ENCODE results near the gene TTC7B.
"Not testable (repeated sequence)": the region's sequence is repeated elsewhere in the genome, so short reads cannot be mapped to it uniquely, and the experiment has no call there.

The TTC7B gene

GRCh38 chr14:90538716-90539495 lies 277.3 kb downstream of the TTC7B start:
- no peak for DNase-seq

GRCh38 chr14:90538095-90538494 lies 278.1 kb downstream of the TTC7B start:
- DNase-seq = no peak

- peak in 1 of 2 experiments; percentile 62 for DNase-seq
Observed at GRCh38 chr14:90536511-90537191, 279.6 kb downstream of the TTC7B start.

GRCh38 chr14:90536092-90536491 lies 280.1 kb downstream of the TTC7B start:
- peak in 1 of 2 experiments; percentile 62 for DNase-seq

DNA sequence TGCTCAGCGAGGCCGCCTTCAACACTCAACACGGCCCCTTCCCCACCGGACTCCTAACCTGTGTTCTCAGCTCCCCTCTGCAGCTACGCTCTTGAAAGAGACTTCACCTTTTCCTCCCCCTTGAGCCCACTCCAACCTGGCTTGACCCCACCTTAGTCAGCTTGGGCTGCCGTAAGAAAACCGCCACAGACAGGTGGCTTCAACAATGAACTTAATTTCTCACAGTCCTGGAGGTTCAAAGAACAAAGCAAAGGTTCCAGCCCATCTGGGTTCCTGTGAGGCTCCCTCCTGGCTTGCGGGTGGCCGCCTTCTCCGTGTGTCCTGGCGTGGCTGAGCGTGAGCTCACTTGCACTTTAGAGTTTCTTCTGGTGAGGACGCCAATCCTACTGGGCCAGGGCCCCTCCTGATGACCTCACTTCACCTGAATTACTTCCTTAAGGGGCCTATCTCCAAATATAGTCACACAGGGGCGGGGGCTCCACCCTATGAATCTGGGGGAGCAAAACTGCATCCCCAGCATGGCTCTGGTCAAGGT lies 280.6 kb downstream of the TTC7B start:
- no peak for DNase-seq

DNA sequence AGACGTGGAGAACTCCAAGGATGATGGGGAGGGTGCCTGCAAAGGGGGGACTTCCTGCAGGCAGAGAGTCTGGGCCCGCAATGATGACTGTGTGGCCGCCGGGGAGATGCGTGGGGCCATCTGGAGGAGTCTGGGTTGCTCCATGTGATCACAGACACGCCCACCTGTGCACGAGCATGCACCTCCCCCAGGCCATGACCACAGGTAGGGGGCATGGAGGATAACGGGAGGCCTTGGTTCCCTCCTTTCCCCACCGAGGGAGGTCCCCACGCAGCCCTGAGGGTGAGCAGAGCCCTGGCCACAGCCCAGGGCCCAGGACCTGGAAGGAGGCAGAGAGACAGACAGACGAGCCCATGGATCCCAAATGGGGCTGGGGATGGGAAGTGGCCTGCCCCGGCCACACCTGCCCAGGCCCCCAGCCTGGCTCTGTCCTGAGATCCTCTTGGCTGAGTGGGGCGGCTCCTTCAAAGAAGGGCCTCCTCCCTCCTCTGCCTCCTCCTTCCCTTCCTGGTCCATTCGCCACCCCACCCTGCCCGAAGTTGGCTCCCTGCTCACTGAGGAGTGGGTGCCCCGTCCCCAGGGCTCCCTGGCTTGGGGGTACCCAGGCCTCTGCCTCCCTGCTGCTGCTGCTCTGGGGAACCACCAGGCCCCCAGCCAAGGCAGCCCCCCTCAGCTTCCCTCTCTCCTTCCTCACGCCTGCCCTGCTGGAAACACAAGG lies 281.2 kb downstream of the TTC7B start:
- no peak for DNase-seq

DNA sequence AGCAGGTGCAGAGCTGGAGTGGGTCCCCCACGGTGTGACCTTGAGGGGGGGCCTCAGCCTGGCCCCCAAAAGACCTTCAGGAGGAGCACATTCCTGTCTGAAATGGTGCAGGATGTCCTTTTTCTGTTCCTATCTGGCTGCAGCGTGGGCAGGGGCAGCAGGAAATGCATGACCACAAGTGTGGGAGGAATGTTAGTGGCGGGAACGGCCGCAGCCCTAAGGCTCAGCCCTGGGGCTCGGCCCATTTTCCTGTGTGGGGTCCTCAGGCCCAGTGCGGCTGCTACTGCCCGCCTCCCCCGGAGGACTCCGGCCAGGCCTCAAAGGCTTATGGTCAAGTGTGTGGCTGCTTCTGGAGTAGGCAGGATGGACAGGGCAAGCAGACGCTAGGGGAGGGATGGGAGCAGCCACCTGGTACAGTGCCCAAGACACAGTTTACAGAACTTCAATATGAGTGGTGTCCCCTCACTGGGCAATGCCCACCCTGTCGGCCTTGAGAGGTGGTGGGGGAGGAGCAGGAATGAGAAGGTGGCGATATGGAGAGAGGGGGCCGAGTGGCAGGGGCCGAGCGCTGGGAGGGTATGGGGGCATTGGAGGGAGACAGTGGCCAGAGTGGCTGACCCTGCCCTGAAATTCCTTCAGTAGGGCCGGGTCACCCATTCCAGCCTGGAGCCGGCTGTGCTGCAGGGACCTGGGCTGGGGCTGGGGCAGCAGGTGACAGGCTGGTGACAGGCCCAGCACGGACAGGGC lies 282.0 kb downstream of the TTC7B start:
- no peak for DNase-seq

DNA sequence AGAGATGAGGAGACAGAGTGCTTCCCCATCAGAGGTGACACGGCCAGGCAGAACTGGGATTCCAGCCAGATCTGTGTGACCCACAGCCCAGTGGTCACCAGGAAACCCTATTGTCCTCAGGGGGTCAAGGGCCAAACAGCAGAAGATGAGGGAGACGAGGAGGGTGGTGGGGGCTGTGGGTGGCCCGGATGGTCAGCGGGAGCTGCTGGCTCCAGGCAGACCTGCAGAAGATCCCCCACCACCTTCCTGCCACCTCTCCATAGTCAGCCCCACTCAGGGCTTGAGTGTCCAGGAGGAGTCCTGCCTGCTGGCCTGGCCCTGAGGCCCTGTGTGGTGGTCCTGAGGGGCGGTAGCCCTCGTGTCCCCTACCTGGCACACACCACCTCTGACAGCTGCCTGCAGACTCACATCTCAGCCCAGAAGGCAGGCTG lies 282.6 kb downstream of the TTC7B start:
- DNase-seq = no peak

DNA sequence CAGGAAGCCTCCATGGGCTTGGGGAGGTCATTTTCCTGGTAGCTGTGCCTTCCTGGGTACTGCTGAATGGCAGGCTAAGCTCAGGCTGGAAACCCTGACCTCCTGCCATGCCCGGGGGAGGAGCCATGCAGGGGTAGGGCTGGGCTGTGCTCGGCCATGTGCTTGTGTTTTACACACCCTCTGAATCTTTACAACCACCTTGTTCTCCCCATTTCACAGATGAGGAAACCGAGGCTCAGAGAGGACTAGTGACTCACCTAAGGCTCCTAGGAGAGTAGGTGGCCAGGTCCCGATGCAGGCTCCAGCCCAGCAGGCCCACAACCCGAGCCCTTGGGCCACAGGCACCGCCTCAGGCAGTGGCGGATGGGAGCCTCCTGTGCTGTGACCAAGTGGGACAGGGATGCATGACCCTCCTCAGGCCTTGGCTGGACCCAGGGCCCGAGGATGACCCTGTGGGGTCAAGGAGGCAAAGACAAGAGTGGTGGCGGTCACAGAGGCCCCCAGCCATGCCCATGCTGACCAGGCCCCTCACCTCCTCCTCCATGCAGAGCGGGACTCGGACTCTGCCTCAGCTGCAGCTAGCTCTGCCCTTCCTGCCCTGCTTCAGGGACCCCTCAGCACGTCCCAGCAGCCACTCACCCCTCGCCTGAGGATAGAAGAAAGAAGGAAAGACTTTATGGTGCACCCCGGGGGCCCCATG lies 283.3 kb downstream of the TTC7B start:
- no peak for DNase-seq

- peak; percentile 57 to 69 for DNase-seq
Observed at GRCh38 chr14:90531497-90531896, 284.7 kb downstream of the TTC7B start.

DNA sequence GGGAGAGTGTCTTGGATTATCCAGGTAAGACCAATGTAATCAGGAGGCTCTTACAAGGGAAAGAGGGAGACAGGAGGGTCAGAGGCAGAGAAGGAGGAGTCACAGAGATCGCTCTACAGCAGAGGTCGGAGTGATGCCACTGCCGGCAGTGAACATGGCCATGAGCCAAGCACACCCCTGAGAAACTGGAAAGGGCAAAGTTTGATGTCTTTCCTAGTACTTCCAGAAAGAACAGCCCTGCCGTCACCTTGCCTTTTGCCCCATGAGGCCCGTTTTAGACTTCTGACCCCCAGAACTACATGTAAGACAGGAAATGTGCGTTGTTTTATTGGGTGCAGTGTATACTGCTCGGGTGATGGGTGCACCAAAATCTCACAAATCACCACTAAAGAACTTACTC lies 285.7 kb downstream of the TTC7B start:
- no peak for DNase-seq

DNA sequence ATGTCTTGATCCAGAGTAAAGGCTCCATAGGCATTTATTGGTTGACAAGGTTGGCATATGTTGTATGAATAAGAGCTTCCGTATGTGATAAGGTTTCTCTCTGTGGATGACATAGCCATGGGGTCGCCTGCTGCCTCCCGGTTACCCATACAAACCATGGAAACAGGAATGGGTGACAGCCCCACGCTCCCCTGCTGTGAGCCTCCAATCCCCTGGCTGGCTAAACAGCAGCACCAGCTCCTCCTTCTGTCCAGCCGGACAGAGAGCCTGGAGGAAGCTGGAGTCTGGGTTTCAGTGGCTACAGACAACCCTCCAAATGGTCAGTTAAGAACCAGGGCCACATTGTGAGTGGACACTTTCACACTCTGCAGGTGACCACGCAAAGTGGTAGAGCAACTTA lies 288.3 kb downstream of the TTC7B start:
- DNase-seq = no peak

GRCh38 chr14:90526536-90526935 lies 289.7 kb downstream of the TTC7B start:
- DNase-seq = not testable (repeated sequence)

GRCh38 chr14:90525353-90526028 lies 290.7 kb downstream of the TTC7B start:
- DNase-seq = not testable (repeated sequence)

DNA sequence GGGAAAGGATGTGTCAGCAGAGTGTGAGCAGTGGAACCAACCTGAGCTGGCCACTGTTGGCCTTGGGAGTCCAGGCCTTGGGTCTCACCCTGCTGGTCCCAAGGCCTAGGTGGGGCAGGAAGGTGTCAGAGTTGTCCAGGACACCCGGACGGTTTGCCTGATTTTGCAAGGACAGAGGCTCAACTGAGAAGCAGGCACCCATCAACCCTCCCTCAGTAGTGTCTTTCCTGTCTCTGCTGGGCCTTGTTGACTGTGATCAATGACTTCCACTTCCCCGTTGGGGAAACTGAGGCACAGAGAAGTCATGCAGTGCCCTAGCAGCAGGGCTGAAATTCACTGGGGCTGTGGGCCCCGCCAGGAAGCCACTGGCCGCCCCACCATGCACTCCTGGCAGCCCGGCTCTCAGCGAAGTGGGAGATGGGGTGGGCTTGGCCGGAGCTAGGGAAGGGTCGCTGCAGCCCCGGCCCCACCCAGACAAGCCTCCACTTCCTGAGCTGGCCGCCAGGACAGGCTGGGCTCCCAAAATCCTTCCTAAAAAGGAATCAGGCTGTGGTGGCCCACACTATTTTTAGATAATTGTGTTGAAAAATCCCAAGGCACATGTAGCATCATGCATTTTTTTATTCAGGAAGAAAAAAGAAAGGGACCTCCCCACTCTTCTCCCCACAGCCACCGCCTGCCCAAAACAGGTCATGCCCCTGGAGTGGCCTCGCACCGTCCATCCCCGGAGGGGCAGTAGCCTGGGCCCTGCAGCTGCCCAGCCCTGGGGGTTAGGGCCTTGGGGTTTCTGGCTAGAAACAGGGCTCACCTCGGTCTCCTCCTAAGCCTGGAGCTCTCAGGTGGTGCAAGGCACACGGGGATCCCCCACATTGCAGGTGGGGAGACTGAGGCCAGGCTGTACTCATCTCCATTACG lies 292.0 kb downstream of the TTC7B start:
- DNase-seq = no peak

DNA sequence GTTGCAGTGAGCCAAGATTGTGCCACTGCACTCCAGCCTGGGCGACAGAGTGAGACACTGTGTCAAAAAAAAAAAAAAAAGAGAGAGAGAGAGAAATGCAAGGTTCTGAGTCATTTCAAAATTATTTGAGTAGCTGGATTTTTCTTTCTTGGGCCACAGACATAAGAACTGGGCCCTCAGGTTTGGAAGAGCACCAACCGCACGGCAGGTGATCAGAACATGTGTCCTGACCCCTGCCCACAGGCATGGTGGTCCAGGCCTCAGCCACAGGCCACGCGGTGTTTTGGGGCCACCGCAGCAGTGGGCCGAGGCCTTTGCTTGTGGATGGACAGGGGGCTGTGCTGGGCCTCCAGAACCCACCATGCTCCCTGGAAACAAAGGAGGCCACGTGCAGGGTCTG lies 292.7 kb downstream of the TTC7B start:
- DNase-seq = no peak

GRCh38 chr14:90522571-90523191 lies 293.5 kb downstream of the TTC7B start:
- DNase-seq = peak; percentile 57 to 89

GRCh38 chr14:90521930-90522483 lies 294.2 kb downstream of the TTC7B start:
- no peak for DNase-seq

Data from NCI-H446 (cell line).